ENCODE data around the gene CSMD2. TPM values are rescaled to one million over a fixed set of nuclear protein-coding genes. Genes with fewer than 3 reads are reported as not detected.

The CSMD2 gene
- total RNA-seq, 6 donors from 2014 or later = 0.39 to 1.0 (median 0.52) TPM

GRCh38 chr1:33866281-33866680 is 298.7 kb downstream of the CSMD2 start:
- no peaks in the 10 kb centered on the region for H3K36me3 ChIP-seq
- peaks cover 0 to 4% (median 0%) of the 10 kb centered on the region in 4 donors for H3K4me1 ChIP-seq
- peak in 1 of 2 donors; percentile 39 for DNase-seq
- no peaks in the 10 kb centered on the region for H3K27me3 ChIP-seq
- no peak overlapping the region for H3K4me3 ChIP-seq
- H3K27ac ChIP-seq = no peak overlapping the region
- WGBS, 2 donors = 57 to 61% methylated on average over 6 of the region's 6 CpGs
- no peak for TF ChIP-seq EP300 (IDR thresholded peaks at IDR 0.05)
- ATAC-seq (ENCODE audit: low FRiP score in 2 of 2) = no peak
- H3K9me3 ChIP-seq = peaks cover 0 to 3% (median 0%) of the 10 kb centered on the region in 4 donors

- Histone ChIP-seq H3K27me3 (no peaks in the 10 kb centered on the region), H3K4me1 (peaks cover 0 to 4% (median 0%) of the 10 kb centered on the region in 4 donors), H3K36me3 (no peaks in the 10 kb centered on the region), H3K27ac (no peak overlapping the region), H3K9me3 (peaks cover 0 to 3% (median 0%) of the 10 kb centered on the region in 4 donors), H3K4me3 (no peak overlapping the region)
- TF ChIP-seq EP300 (IDR thresholded peaks at IDR 0.05) (peak in 2 of 4 donors; percentile 16 to 78), CTCF (IDR thresholded peaks at IDR 0.05) (no peak), POLR2AphosphoS5 (IDR thresholded peaks at IDR 0.05) (peak; percentile 13 to 47), POLR2A (IDR thresholded peaks at IDR 0.05) (no peak)
- ATAC-seq (ENCODE audit: low FRiP score in 2 of 2) = peak in 1 of 2 donors; percentile 57
- 44 to 49% methylated on average over 13 to 14 of the region's 14 CpGs for WGBS, 2 donors
- DNase-seq = peak in 1 of 2 donors; percentile 79
Observed at GRCh38 chr1:33864460-33865389, 300.3 kb downstream of the CSMD2 start.

GRCh38 chr1:33863779-33864178 is 301.3 kb downstream of the CSMD2 start, which contains the start of gene HMGB4:
Gene HMGB4 (plus strand): TSS chr1:33864079. CDS start chr1:33864192, 113 bp downstream.
- H3K4me1 ChIP-seq = peaks cover 0 to 4% (median 0%) of the 10 kb centered on the region in 4 donors
- H3K27ac ChIP-seq = no peak within 1 kb of the TSS
- no peak for ATAC-seq (ENCODE audit: low FRiP score in 2 of 2)
- no peak for DNase-seq
- H3K27me3 ChIP-seq = no peaks in the 10 kb centered on the region
- WGBS, 2 donors = 81 to 91% methylated on average over 3 of the region's 3 CpGs
- TF ChIP-seq POLR2AphosphoS5 (IDR thresholded peaks at IDR 0.05) = no peak
- no peak for TF ChIP-seq EP300 (IDR thresholded peaks at IDR 0.05)
- no peak within 1 kb of the TSS for H3K4me3 ChIP-seq
- peaks cover 0 to 3% (median 0%) of the 10 kb centered on the region in 4 donors for H3K9me3 ChIP-seq
- no peaks in the 10 kb centered on the region for H3K36me3 ChIP-seq

- no peak for DNase-seq
- Histone ChIP-seq H3K4me1 (peaks cover 0 to 4% (median 0%) of the 10 kb centered on the region in 4 donors), H3K4me3 (no peak overlapping the region), H3K36me3 (no peaks in the 10 kb centered on the region), H3K27ac (no peak overlapping the region), H3K9me3 (no peaks in the 10 kb centered on the region), H3K27me3 (no peaks in the 10 kb centered on the region)
- no peak for ATAC-seq (ENCODE audit: low FRiP score in 2 of 2)
- 75 to 86% methylated on average over 2 of the region's 2 CpGs for WGBS, 2 donors
- TF ChIP-seq POLR2AphosphoS5 (IDR thresholded peaks at IDR 0.05) (no peak), POLR2A (IDR thresholded peaks at IDR 0.05) (no peak), CTCF (IDR thresholded peaks at IDR 0.05) (no peak), EP300 (IDR thresholded peaks at IDR 0.05) (no peak)
Observed at GRCh38 chr1:33860671-33861070, 304.4 kb downstream of the CSMD2 start.

- ATAC-seq (ENCODE audit: low FRiP score in 2 of 2) (no peak), DNase-seq (no peak)
- TF ChIP-seq POLR2AphosphoS5 (IDR thresholded peaks at IDR 0.05) = no peak
- no peak for TF ChIP-seq CTCF (IDR thresholded peaks at IDR 0.05)
- no peak for TF ChIP-seq POLR2A (IDR thresholded peaks at IDR 0.05)
- TF ChIP-seq EP300 (IDR thresholded peaks at IDR 0.05) = no peak
- Histone ChIP-seq H3K27ac (no peak overlapping the region), H3K36me3 (no peaks in the 10 kb centered on the region), H3K9me3 (no peaks in the 10 kb centered on the region), H3K4me3 (no peak overlapping the region), H3K27me3 (no peaks in the 10 kb centered on the region), H3K4me1 (no peaks in the 10 kb centered on the region)
- 87 to 89% methylated on average over 5 of the region's 5 CpGs for WGBS, 2 donors
Observed at GRCh38 chr1:33854091-33854490, 310.9 kb downstream of the CSMD2 start.

Data from upper lobe of left lung (tissue), 6 donors.